Measurements from ENCODE around the gene CLIC6.

The CLIC6 gene

DNA sequence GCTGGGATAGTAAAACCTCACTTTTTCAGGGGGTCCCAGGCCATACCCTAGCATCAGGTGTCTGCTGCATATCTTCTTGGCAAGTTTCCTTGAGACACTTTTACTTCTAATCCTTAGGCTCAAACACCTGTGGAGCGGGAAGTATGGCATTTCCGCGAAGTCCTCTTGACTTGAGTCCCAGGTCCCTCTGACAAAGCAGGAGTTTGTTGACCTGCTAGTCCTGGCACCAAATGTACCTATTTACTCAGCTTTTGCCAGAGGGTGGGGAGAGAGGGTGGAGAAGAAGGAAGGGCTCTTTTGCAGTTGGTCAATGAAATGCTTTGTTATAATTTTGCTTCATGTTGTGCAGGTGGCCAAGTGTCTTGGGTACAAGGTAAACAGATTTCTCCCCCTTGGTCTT, 59.7 kb downstream of the CLIC6 start:
- DNase-seq (ENCODE audit: low read depth), result no peak

GRCh38 chr21:34730194-34730593, 61.4 kb downstream of the CLIC6 start:
- DNase-seq (ENCODE audit: low read depth), result no peak

- no peak for DNase-seq (ENCODE audit: low read depth)
Observed at GRCh38 chr21:34730756-34731445, 62.1 kb downstream of the CLIC6 start.

DNA sequence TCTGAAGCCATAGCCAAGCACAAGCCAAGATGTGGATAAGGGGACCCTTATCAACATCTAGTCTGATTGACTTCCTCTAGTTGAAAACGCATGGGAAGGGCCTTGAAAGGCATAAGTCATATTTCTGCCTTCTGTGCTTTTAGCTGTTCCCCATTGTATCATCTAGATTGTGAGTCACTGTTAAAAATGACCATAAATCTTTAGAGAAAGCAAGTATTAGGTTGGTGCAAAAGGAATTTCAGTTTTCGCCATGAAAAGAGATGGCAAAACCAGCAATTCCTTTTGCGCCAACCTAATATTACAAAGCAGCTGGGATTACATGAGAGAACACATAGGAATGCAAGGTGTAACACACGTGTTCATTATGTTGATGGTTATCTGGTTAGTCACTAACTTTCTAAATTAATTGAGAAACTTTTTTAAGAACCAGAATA, 63.6 kb downstream of the CLIC6 start:
- no peak for DNase-seq (ENCODE audit: low read depth)

- DNase-seq (ENCODE audit: low read depth), result no peak
Observed at GRCh38 chr21:34733852-34734251, 65.1 kb downstream of the CLIC6 start.

- no peak for DNase-seq (ENCODE audit: low read depth)
Observed at GRCh38 chr21:34734696-34735095, 65.9 kb downstream of the CLIC6 start.

GRCh38 chr21:34736116-34736874, 67.5 kb downstream of the CLIC6 start:
- DNase-seq (ENCODE audit: low read depth), result no peak

DNA sequence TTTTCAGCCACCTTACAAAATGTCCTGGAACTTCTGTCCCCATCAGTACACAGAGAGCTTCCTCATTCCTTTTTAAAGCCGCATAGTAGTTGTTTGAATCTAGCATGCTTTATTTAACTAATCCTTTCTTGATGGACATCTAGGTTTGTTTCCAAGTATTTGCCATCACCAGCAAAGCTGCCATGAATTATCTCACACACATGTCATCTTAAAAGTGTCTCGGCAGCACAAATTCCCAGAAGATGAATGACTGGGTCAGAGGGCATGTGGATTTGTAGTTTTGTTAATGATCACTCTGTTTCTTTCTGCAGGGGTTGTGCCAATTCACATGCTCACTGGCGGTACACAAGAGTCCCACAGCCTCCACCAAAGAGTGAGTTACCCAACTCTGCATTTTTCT, 68.3 kb downstream of the CLIC6 start:
- DNase-seq (ENCODE audit: low read depth), result no peak

DNA sequence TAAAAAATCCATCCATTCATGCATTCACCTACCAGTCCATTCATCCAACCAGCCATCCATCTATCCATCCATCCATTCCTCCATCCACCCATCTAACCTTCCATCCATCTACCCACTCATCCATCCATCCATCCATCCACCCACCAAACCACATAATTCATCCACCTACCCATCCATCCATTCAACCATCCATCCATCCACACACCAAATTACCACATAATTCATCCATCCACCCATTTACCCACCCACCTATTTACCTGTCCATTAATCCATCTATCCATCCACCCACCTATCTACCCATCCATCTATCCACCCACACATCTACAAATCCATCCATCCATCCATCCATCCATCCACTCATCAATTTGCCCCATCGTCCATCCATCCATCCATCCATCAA, 71.4 kb downstream of the CLIC6 start:
- no peak for DNase-seq (ENCODE audit: low read depth)

DNA sequence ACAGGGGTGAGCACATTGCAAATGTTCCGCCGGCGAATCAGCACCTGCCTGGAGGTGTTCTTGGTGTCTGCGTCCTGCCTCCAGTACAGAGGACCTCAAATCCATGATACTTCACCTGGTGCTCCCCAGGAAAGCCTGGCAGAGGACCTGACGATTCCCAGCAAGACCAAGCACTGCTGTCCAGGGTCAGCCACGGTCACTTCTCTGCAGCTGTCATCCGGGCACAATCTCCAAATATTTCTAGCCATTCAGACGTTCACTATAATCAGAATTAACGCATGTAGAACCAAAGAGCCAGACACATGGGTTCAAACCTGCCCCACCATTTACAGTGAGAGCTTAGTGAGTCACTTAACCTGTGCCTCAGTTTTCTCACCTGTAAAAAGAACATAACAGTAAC, 74.5 kb downstream of the CLIC6 start:
- no peak for DNase-seq (ENCODE audit: low read depth)

GRCh38 chr21:34743831-34744230, 75.0 kb downstream of the CLIC6 start:
- peak; percentile 69 for DNase-seq (ENCODE audit: low read depth)

DNA sequence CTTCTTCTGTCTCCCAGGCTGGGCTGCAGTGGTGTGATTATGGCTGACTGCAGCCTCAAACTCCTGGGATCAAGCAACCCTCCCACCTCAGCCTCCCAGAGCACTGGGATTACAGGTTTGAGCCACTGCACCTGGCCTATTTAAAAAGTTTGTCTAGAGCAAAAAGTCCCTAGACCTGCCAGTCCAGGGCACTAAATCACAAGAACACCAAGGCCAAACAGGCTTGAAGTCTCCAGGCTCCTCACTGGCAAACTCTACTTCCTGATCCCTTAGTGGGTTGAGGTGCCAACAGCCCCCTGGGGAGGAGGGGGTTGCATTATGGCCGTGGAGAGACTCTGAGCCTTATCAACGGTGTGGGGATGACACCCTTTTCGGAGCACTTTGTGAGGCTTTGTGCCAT, 76.0 kb downstream of the CLIC6 start:
- DNase-seq (ENCODE audit: low read depth), result no peak

DNA sequence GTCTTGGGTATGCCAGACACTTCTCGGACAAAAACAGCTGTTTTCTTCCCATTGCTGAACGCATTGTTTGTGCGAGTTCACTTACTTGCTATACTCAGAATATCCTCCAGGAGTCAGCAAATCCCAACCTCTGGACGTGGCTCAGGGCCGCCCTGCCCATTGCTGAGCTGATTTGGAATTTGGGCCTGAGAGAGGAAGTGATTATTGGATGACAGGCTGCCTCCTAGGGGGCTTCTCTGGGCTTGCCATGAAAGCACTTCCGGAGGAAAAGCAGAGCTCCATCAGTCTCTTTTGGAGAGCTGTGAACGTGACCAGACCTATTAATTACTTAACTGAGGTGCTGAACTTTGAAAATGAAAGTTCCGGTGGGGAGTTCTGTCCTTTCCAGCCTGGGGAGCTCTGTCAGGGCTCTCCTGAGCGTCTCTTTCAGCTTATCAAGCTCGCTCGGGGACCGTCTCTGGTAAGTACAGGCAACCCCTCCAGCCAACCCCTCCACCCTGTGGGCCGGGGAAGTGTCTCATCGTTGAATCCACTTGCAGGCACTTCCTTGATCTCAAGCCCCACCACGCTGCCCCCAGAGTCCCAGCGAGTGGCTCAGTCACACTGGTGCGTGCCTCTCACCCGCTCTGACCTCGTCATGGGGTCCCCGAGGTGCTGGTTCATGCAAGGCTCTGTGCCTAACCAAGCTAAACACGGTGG, 76.9 kb downstream of the CLIC6 start:
- peak; percentile 77 for DNase-seq (ENCODE audit: low read depth)

DNA sequence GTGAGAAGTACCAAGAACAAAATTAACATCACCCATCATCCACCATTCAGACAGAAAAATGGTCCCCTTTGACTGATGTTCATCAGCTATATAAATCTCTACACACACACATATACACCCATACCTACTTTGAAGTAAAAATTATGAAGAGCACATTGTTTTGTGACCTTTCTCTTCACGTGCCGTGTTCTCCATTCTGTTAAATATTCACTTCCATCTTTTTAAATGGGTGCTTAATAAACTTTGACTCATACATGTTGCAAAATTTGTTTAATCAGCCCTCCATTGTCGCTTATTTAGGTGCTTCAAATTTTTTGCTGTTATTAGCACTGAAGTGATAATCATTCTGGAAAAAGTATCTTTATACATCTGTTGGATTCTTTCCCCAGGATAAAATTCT, 80.1 kb downstream of the CLIC6 start:
- DNase-seq (ENCODE audit: low read depth), result no peak

- no peak for DNase-seq (ENCODE audit: low read depth)
Observed at GRCh38 chr21:34754690-34755647, 86.2 kb downstream of the CLIC6 start.

- no peak for DNase-seq (ENCODE audit: low read depth)
Observed at GRCh38 chr21:34761758-34762330, 93.0 kb downstream of the CLIC6 start.

DNA sequence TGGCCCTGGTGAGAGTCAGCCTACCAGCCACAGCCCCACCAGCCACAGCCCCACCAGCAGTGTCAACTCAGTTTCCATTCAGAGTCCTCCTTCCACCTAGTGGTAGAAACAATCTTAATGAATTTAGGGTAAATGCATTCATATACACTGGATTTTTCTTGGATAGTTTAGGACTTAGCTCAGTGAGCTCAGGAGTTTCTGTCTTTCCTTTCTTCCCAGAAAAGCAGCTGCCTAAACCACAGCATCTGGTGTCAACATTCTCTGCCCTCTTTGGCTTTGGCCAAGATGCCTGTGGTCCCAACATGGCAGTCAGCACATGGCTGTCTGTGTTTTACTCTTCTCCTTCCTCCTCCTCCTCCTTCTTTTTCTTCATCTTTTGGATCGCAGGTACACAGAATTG, 94.0 kb downstream of the CLIC6 start:
- DNase-seq (ENCODE audit: low read depth), result no peak

DNA sequence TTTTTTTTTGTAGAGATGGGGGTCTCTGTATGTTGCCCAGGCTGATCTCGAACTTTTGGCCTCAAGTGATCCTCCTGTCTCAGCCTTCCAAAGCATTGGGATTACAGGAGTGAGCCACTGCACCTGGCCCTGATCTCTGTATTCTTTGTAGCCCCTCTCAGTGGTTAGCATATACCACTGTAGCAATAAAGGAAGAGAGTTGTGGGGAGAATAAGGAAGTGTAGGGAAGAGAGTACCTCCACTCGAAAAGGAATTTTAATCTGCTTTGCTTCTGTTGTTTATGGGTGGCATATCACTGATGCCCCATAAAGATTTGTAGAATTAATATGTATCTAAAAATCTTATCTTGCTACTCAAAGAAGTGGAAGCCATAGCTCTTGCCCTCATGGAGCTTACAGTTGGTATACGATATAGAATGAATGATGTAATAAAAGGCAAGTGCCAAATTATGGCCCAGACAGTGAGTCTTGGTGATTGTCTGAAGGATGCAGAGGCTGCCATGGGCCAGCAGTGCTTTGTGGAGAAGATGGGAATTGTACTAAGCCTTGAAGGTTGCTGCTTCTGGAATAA, 96.0 kb downstream of the CLIC6 start:
- DNase-seq (ENCODE audit: low read depth), result no peak

- no peak for DNase-seq (ENCODE audit: low read depth)
Observed at GRCh38 chr21:34765619-34766018, 96.8 kb downstream of the CLIC6 start.

- DNase-seq (ENCODE audit: low read depth), result no peak
Observed at GRCh38 chr21:34766862-34767261, 98.1 kb downstream of the CLIC6 start.

Data from HS-27A (cell line).